Endothelial cell of umbilical vein (primary cell): ENCODE results near the gene C19orf85.

ENCODE experiments used
- CTCF ChIP-seq, 2 donors: IDR thresholded peaks; 1 replicate in 1 of 2; 2 replicates in 1 of 2; pipeline ENCODE4 v1.5.1; 2011; ENCODE audit warnings: low read length in 2 of 2, mild to moderate bottlenecking in 2 of 2, moderate library complexity in 2 of 2, control low read depth in 1 of 2, inconsistent platforms in 1 of 2, low read depth in 1 of 2; ENCODE audit not compliant: insufficient read depth in 1 of 2; ENCODE audit errors: extremely low read depth in 1 of 2
- EZH2 ChIP-seq: IDR thresholded peaks from 2 replicates; pipeline ENCODE4 v1.6.1; 2012; ENCODE audit warnings: borderline replicate concordance, low read depth, mild to moderate bottlenecking, moderate library complexity, low read length, inconsistent platforms; ENCODE audit not compliant: severe bottlenecking
- GATA2 ChIP-seq: IDR thresholded peaks from 2 replicates; pipeline ENCODE4 v1.7.0; 2011; ENCODE audit warnings: low read depth, mild to moderate bottlenecking, moderate library complexity, mixed read lengths, low read length; ENCODE audit not compliant: insufficient read length, insufficient read depth
- JUN ChIP-seq: IDR thresholded peaks from 2 replicates; pipeline ENCODE4 v1.6.1; 2011; ENCODE audit warnings: borderline replicate concordance, low read depth; ENCODE audit not compliant: insufficient read length, insufficient read depth
- MAX ChIP-seq: IDR thresholded peaks from 2 replicates; pipeline ENCODE4 v1.6.1; 2011; ENCODE audit not compliant: insufficient read depth, insufficient read length
- MYC ChIP-seq: IDR thresholded peaks from one replicate; pipeline ENCODE4 v1.6.1; 2011; ENCODE audit warnings: mild to moderate bottlenecking, low read depth, low read length
- POLR2A ChIP-seq: IDR thresholded peaks from 2 replicates; pipeline ENCODE4 v1.6.1; 2012; ENCODE audit warnings: low read depth, mild to moderate bottlenecking, control low read depth, low read length
- POLR2AphosphoS5 ChIP-seq: IDR thresholded peaks from 2 replicates; pipeline ENCODE4 v1.6.1; 2012; ENCODE audit warnings: low read depth, mild to moderate bottlenecking, control low read depth, low read length, moderate library complexity; ENCODE audit not compliant: insufficient read depth

DNA sequence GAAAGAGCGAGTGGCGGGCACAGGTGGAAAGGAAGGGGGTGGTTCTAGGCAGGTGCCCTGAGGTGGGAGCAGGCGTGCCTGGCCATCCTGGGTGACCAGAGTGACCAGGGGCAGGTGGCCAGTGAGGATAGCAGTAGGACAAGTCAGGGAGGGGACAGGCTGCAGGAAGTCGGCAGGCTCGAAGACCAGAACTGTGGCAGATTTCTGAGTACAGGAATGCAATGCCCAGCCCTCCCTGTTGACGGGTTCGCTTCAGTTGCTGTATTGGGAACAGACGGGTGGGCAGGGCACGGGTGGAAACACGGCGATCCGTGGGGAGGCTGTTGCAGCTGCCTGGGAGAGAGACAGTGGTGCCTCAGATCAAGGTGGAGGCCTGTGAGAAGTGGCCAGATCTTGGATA lies 13.8 kb upstream of the C19orf85 start:
- TF ChIP-seq MAX (no peak), CTCF (IDR thresholded peaks at IDR 0.05; ENCODE audit: extremely low read depth in 1 of 2, insufficient read depth in 1 of 2, low read depth in 1 of 2, low read length in 2 of 2) (no peak), POLR2A (no peak), POLR2AphosphoS5 (no peak), EZH2 (no peak), GATA2 (no peak), JUN (no peak), MYC (no peak)
